GM18861 (cell line): Measurements from ENCODE around the gene METTL21C.

Source experiments
- ATAC-seq: cut with Tn5 transposase; IDR thresholded peaks from one replicate; pipeline ENCODE4 v1.9.1; 2021; ENCODE audit not compliant: unreplicated experiment

METTL21C gene

DNA sequence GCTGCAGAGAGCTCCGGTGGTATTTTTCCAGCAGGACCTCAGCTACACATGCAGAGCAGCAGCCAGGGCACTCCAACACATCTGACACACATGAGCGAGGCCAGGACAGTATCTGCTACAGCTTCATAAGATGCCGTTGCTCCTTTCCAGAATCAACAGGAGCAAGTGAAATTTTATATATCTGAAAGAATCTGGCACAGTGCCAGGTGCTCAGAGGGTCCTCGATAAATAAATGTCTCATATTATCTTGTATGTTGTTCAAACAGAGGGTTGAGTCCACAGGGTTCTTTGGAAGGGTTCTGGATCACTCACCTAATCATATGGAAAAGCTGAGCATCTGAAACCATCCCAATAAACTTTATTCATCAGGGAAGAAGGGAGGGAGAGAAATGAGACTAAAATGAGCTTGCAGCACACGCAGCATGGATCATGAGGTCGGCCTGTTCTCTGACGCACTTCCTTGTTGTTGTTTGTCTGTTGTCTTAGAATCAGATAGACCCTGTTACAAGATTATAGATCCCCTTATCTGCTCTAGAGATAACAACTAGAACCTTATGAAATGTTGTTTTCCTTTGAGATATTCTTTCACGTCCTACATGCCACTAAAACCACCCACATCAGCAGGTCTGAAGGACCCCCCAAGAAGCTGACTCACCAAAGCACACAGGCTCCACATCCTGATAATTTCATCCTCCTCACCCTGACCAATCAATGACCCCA is 3.2 kb upstream of the METTL21C start:
- ATAC-seq = no peak

DNA sequence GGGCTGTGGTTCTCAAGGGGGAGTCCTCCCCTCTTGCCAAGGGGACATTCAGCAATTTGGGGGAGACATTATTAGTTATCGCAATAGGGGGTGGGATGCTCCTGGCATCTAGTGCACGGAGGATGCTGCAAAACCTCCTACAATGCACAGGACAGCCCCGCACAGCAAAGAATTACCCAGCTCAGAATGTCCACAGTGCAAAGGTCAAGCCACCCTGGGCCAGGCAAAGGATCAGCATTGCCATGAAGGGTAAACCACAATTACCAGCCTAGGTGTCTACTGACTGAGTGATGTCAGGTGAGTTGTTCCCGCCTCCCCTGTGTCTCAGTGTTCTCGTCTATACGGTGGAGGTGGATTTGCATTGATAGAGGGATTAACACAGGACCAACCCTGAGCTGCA is 2.4 kb upstream of the METTL21C start:
- no peak for ATAC-seq

DNA sequence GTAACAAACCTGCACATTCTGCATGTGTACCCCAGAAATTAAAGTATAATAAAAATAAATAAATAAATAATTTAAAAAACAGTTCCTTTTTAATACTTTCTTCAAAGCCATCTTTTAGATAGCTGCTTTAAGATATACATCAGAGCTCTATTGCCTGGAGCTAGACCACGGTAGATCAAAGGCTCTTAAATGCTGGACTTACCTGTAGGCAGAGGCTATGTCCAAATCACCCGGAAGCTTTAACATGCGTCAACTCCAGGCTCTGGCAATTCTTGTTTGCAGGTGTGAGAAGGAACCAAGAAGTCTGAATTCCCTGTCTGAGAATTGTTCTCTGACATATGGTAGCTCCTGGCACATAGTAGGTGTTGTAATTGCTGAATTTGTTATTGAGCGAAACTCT is 1.6 kb upstream of the METTL21C start:
- no peak for ATAC-seq

DNA sequence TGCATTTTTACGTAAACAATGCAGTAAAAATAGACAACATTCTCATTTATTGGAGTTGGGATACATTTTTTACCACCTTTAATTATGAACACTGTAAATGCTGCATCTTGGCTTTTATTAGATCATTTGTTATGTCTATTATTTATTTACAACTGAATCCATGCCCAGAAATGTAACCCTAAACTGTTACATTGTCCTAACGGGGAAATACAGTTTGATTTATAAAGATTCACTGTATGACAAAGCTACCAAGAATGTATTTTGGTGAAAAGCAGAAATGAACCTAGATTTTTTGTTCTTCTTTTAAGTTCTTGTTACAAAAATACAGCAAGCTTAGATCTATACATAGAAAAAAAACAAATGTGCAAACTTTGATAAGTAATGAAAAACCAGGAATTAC is 1.1 kb downstream of the METTL21C start:
- ATAC-seq = no peak

DNA sequence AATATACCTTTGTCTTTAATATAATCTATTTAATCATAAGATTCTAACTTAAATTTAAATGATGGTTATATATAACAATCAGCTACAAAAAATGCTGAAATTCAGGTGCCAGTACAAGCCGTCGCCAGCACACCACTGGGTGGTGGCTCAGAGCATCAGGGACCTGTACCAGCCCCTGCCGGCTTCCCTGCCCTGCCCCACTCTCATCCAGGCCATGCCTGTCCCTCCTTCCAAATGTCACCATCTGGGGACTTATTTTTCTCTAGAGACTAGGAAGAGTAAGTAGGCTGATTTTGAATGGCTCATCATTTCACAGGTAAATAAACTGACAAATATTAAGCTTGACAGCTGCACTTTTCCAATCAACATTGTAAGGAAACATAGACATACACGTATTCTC is 1.6 kb downstream of the METTL21C start:
- ATAC-seq = no peak

DNA sequence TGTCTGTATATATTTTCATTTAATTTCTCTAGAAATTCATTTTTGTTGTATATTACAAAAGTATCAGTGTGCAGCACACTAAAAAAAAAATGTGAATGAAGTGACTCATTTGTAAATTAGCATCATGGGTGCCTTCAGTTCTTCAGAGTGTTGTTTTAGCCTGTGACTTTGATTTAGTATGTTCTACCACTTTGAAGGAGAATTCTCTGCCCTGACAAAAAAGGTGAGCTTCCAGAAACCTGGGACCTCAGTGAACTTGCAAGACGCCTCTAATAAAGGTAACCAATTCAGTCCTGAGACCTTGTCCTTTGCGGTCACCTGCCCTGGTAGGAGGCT is 2.4 kb downstream of the METTL21C start:
- ATAC-seq = no peak

DNA sequence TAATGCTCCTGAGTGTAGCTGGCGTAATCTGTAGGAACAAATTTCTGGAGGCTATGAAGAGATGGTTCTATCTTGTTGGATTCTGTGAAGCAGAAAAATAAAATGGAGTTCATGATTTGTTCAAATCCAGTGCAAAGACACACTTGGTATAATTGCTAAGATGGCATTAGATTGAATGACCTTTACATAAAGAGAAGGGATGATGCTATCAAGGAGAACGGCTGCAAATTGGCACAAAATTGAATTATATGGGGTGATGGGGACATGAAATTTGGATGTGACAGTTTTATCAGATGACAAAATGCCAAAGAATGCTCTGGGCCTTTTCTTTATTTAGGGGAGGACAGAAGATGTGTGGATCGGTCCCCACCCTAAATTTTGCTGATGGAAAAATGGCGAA is 4.0 kb downstream of the METTL21C start:
- no peak for ATAC-seq

DNA sequence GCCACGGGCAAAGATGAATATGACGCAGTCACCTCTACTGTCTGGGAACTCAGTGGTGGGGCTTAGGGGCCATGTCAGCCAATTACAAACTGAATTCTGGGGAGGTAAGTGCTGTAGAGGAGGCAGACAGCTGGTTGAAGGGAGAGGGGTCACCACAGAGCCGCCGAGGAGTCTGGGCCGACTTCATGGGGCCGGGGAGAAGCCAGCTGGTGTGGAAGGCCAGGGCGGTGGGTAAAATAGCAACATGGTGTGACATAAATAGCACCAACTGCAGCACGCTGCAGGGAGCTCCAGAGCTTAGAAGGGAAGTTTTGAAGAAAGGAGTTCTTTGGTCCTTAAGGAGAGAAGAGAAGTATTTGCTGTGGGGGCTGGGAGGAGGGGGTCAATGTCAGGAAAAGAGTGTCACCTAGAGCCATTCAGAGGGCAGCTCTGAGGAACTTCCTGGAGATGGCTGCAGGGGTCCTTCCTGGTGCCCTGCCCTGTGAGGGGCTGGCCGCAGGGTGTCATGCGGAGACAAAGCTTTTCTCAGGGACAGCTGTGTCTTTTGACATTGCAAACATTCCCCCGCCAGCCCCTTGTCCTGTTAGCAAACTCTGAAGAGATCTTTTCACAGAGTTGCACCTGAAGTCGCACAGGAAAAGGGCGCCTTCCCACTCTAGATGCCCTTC is 6.4 kb downstream of the METTL21C start:
- ATAC-seq = no peak

DNA sequence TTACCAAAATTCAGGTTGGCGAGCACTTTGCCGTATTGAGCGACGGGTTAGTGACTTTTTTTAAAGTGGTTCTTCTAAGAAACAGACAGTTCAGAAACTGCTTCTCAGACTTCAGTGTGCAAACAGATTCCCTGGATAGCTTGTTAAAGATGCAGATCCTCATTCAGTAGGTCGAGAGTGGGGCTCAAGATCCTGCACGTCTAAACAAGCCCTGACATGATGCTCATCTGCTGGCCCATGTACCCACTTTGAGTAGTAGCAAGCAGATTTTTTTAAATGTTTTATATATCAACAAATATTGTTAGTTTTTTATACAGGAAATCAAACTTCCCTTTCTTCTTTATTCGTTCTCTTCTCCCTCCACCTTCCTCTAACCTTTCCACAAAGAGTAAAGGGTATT is 7.3 kb downstream of the METTL21C start:
- ATAC-seq = no peak

DNA sequence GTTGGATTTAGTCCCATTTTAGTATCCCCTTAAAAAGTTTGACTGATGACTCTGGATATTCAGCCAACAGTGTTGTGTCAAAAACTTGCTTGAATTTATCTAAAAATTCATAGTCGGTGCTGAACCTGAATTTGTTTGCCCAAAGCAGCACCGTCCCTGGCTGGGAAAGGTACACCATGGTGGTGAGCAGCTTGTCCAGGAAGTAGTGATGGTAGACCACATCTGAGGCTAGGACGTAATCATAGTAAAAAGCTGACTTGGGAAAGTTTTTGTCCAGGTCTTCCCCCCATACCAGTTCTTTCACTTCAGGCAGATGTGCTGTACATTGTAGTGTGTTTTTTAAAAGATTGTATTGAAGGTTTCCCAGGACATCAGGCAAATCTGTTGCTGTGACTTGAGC is 8.8 kb downstream of the METTL21C start:
- no peak for ATAC-seq

DNA sequence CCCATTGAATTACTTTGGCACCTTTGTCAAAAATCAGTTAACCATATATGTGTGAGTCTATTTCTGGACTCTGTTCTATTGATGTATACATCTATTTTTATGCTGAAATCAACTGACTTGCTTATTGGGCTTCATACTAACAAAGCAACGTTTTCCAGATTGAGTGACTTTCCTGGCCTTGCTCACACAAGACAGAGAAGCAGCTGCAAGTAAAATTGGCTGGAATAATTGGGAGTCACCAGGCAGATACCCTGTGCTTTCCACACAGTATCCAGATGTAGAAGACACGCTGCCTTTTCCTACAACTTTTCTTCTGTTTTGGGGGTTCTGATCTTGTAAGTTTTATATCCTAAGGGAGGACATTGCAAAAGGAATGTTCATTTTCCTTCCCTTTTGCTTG is 11.2 kb downstream of the METTL21C start:
- ATAC-seq = no peak

DNA sequence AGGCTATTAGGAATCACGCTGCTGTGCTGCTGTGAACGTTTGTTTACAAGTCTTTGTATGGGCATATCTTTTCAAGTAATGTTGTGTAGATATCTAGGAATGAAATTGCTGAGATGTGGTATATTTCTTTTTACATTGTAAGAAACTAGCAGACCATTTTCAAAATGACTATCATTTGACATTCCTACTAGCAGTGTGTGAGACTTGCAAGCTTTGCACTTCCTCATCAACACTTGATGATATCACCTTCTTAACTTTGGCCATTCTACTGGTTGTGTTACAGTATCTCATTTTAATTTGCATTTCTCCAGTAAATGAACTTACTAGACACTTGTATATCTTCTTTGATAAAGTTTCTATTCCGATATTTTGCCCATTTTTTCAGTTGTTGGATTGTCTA is 12.1 kb downstream of the METTL21C start:
- ATAC-seq = no peak

DNA sequence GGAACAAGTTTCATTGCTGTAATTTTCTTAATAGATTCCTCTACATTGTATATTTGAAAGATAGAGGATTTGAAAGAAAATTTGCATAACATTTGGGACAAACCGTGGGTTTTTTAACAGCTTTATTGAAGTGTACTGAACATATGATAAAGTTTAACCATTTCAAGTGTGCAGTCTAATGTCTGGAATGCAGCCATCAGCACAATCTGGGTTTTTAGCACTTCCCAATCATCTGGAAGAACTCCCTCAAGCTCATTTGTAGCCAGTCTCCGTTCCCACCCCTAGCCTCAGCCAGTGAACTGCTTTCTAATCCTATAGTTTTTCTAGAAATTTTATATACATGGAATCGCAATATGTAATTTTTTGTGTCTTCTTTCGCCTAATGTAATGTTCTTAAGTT is 12.6 kb downstream of the METTL21C start:
- no peak for ATAC-seq

DNA sequence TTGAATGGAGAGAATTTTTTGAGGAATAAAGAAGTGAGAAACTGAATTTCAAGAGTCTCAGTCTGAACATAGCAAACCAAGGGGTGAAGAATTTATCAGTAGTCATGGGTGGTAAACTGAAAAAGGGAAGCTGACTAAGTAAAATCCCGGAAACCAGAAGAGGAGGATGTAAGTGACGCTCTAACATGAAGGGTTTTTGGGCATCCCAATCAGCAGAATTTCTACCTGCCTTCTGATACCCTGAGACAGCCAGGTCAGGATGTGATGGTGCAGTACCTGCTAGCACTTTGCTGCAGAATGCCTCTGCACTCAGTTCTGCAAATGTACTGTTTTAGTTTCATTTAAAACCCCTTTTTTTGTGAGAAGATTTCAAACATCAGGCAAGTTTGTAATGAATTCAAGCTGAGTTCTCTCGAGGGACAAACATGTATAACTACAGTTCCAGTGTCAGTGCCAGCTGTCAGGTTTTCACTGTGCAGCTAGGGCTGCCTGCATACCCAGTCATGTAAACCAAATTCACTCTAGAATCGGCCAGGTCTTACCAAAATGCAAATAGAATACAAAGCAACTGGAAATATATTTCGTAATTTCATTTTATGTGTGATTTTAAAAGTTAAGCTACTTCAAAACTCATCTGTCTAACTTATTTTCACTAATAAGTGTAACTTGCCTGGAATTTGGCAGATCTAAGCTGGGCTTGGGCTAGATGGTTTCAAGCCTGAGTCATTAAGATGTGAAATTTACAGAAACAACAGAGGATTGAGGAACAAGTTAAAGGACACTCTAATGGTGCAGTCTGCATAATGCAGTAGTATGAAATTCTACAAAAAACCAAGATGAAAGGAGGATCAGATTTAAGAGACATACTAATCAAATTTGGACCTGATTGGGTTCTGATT is 13.8 kb downstream of the METTL21C start:
- no peak for ATAC-seq

DNA sequence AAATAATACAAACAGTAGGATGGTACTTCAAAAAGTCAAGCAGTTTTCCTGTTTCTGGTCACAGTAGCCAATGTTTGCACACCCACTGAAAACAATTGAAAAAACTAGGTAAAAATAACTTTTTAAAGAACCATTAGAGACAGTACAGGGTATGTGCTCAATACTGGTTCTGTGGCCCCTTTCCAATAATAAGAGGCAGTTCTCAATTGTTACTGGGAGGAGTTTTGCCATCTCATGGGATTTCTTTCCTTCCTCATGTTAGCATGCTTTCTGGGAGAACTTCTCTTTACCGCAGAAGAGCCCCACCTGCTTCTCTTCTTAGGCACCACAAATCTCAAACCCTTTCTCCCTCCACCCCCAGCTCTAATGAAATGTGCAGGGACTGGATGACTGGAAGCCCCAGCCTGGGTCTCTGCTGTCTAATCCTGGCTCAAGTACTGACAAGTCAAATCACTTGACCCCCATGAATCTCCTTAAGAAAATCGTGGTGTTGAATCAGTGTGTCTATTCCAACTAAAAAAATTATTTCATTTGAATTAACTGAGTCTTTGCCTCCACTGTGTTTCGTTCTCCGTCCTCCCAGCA is 14.6 kb downstream of the METTL21C start:
- no peak for ATAC-seq

DNA sequence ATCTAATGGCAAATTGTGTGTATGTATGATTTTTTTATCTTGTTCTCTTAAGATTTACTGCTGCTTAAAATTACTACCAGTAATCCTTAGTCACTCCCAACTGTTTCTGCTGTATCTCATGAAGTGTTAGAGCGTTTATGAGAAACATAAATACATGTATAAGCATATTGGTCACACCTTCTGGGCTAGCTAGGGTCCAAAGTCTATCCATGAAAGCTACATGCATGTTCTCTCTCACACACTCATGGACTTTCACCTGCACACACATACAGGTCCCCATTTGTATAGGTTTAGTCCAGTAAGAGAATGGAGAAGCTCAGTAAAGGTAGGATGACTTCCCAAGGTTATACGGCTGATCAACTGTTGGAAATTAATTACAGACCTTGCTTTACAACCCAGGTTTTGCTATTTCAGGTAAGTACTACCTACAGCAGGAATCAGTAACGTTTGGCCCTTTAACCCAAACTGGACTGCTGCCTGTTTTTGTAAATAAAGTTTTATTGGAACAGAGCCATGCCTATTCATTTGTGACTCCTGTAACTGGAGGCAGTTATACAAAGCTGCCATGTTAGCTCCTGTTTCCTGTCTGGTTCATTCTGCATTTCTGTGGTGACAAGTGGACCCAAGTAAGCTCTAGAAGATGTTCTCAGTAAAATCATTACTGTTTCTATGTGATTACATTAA is 15.3 kb downstream of the METTL21C start:
- no peak for ATAC-seq

DNA sequence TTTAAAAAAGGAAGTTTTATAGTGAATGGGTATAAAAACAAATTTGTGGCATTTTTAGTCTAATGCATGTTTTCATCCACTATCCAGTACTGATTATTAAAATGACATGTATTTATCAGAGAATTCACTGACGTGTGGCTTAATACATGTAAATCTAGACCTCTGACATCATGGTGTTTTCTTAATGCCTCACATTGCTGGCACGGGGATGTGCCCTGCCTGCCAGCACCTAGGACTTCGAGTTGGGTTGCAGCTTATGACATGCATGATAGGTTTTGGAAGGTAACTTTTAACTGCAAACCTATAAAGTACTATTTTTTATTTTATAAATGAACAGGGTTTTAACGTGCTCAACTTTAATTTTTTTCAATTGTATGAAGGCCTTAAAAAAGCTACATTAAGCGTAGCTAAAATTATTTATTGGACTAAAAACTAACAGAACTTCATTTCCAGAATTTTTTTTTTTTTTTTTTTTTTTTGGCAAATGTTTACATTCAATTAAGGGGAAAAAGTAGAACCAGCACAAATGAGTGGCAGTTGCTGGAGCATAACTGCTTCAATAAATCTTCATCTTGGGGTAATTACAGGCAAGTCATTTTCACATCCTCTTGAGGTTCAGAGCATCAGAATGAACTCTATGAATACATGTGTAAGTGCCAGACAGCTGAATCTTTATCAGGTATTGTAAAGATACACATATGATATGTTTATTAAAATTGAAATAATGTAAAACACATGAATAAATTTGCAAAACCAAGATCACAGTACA is 16.3 kb downstream of the METTL21C start:
- ATAC-seq = no peak

DNA sequence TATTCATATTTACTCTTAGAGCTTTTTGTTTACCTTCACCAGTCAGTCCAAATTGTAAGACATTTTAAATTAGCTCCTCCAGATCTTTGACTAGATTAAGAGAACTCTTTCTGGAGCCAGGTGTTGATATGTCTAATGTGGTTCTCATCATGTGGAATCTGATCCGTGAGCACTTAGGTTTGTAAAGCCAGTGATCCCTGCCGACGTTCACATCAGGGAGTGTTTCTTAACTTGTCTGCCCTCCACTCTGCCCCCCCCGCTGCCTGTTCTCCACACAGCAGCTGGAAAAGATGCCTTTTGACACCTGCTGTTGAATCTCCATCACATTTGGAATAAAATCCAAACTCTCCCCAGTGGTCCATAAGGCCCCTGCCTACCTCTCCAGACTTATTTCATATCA is 17.7 kb downstream of the METTL21C start:
- ATAC-seq = no peak

DNA sequence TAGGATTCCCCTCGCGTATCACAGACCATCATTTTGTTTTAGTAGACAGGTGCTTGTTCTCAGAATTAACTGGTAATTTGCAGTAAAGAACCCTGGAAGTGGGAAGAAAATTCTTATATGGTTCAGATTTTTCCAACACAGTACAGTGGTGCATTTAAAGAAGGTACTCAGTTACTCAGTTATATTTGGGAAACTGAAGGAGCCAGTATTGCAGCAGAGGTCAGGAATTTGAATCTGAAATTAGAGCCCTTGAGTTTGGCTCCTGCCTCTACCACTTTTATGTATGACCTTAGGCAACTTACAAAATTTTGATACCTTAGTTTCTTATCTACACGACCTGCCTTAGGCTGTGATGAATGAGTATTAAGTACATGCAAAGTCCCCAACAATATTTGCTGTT is 19.7 kb downstream of the METTL21C start:
- no peak for ATAC-seq

DNA sequence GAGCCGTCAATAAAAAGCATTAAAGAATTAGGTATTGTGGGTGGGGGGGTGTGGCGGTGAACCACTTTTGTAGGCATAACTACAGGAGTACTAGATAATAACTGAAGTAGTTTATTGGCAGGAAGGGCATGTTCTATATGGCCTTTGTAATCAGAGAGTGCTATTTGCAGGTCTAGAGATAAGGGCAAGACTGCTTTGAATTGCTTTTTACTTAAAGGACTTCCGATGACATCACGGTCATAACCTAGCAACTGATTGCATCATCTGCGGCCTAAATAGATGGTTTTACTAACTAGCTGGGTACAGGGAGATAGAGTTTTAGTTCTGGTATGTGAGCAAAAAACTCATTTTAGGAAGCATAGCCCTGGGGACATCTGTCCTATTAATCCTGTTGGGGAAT is 24.7 kb downstream of the METTL21C start:
- no peak for ATAC-seq
